ENCODE measurements around the gene NFAM1.

GRCh38 chr22:42343531-42344081 is 88.6 kb downstream of the NFAM1 start:
- TF ChIP-seq CTCF (conservative IDR thresholded peaks at IDR 0.05; ENCODE audit: low read depth, low read length) (no peak), MAZ (IDR thresholded peaks at IDR 0.05; ENCODE audit: borderline replicate concordance, low read depth, low read length) (peak; percentile 10; the same call in 1 of the 2 replicates), RAD21 (IDR thresholded peaks at IDR 0.05; ENCODE audit: low read length) (no peak), RFX5 (IDR thresholded peaks at IDR 0.05; ENCODE audit: low read depth, low read length) (no peak), MXI1 (IDR thresholded peaks at IDR 0.05; ENCODE audit: borderline replicate concordance, low read depth, low read length) (no peak), POLR2A (IDR thresholded peaks at IDR 0.05; ENCODE audit: low read depth, low read length) (no peak), NFE2L2 (IDR thresholded peaks at IDR 0.05; ENCODE audit: low read depth, low read length) (no peak), CEBPB (IDR thresholded peaks at IDR 0.05; ENCODE audit: low read depth, low read length) (no peak), SMC3 (IDR thresholded peaks at IDR 0.05; ENCODE audit: low read depth, low read length) (no peak), RCOR1 (IDR thresholded peaks at IDR 0.05; ENCODE audit: insufficient replicate concordance, low read length) (no peak), FOS (IDR thresholded peaks at IDR 0.05; ENCODE audit: low read depth, low read length) (no peak), MAFK (IDR thresholded peaks at IDR 0.05; ENCODE audit: low read depth, low read length) (no peak), BHLHE40 (IDR thresholded peaks at IDR 0.05; ENCODE audit: low read depth, low read length) (no peak)

All from IMR-90 (cell line).